Neural cell (in vitro differentiated cells): ENCODE results near the gene RPS24. TPM values are rescaled to one million over a fixed set of nuclear protein-coding genes. Genes with fewer than 3 reads are reported as not detected.

Source experiments
- H2AFZ ChIP-seq: fragments of 200-600, 300-800 bp; sonication (generic), shearing (Covaris generic); 2 replicates; pipeline ENCODE4 v1.6.0; 2014; ENCODE audit warnings: low read depth, mild to moderate bottlenecking, antibody characterized with exemption, low read length, moderate library complexity
- H3F3A ChIP-seq: fragments of 200-600 bp; shearing (Covaris generic); 2 replicates; pipeline ENCODE4 v1.6.1; 2016; ENCODE audit warnings: mild to moderate bottlenecking, moderate library complexity, mixed read lengths, antibody characterized with exemption, low read length; ENCODE audit not compliant: insufficient read depth, poor library complexity, severe bottlenecking
- H3K27ac ChIP-seq: fragments of 200-600, 300-800 bp; sonication (generic), shearing (Covaris generic); 2 replicates; pipeline ENCODE4 v1.5.1; 2014; ENCODE audit warnings: mild to moderate bottlenecking, low read length, moderate library complexity
- H3K27me3 ChIP-seq: fragments of 300-800, 200-600 bp; sonication (generic), shearing (Covaris generic); 2 replicates; pipeline ENCODE4 v1.6.0; 2014; ENCODE audit warnings: mild to moderate bottlenecking, low read depth, low read length, moderate library complexity; ENCODE audit not compliant: insufficient read depth
- H3K36me3 ChIP-seq: fragments of 300-800, 200-600 bp; sonication (generic), shearing (Covaris generic); 2 replicates; pipeline ENCODE4 v1.5.1; 2014; ENCODE audit warnings: mild to moderate bottlenecking, antibody characterized with exemption, low read length, moderate library complexity; ENCODE audit not compliant: insufficient read depth
- H3K4me2 ChIP-seq: fragments of 300-800, 200-600 bp; sonication (generic), shearing (Covaris generic); 2 replicates; pipeline ENCODE4 v1.6.0; 2014; ENCODE audit warnings: mild to moderate bottlenecking, low read length
- H3K4me3 ChIP-seq: fragments of 300-800, 200-600 bp; sonication (generic), shearing (Covaris generic); 2 replicates; pipeline ENCODE4 v1.5.1; 2014; ENCODE audit warnings: mild to moderate bottlenecking, low read length, moderate library complexity
- H3K79me2 ChIP-seq: fragments of 200-600 bp; shearing (Covaris generic); replicated peaks from 2 replicates; pipeline ENCODE4 v1.6.0; 2014; ENCODE audit warnings: mild to moderate bottlenecking, low read length, moderate library complexity; ENCODE audit not compliant: insufficient read depth
- H3K9ac ChIP-seq: fragments of 300-800, 200-600 bp; sonication (generic), shearing (Covaris generic); 2 replicates; pipeline ENCODE4 v1.6.1; 2016; ENCODE audit warnings: mild to moderate bottlenecking, low read length, mixed read lengths
- H3K9me2 ChIP-seq: fragments of 200-600 bp; shearing (Covaris generic); 2 replicates; pipeline ENCODE4 v1.6.1; 2016; ENCODE audit warnings: mild to moderate bottlenecking, low read length, mixed read lengths; ENCODE audit not compliant: insufficient read depth
- H3K9me3 ChIP-seq: fragments of 200-600, 300-800 bp; sonication (generic), shearing (Covaris generic); 2 replicates; pipeline ENCODE4 v1.6.1; 2016; ENCODE audit warnings: mild to moderate bottlenecking, mixed run types, low read length, moderate library complexity, mixed read lengths
- H4K20me1 ChIP-seq: fragments of 200-600 bp; shearing (Covaris generic); 2 replicates; pipeline ENCODE4 v1.6.1; 2016; ENCODE audit warnings: mild to moderate bottlenecking, mixed run types; ENCODE audit not compliant: insufficient read depth
- EP300 ChIP-seq: fragments of 450-650 bp; conservative IDR thresholded peaks from 2 replicates; pipeline ENCODE4 v1.6.1; 2014; ENCODE audit warnings: antibody characterized with exemption, mild to moderate bottlenecking, moderate library complexity; ENCODE audit not compliant: poor library complexity, severe bottlenecking
- EZH2 ChIP-seq: fragments of 200-600, 300-800 bp; shearing (Covaris generic), sonication (generic); IDR thresholded peaks from 2 replicates; pipeline ENCODE4 v1.6.1; 2014; ENCODE audit warnings: antibody characterized with exemption, low read length, borderline replicate concordance, mild to moderate bottlenecking; ENCODE audit not compliant: insufficient read depth, poor library complexity, severe bottlenecking
- MXI1 ChIP-seq: fragments of 450-650 bp; conservative IDR thresholded peaks from 2 replicates; pipeline ENCODE4 v1.6.1; 2014; ENCODE audit warnings: antibody characterized with exemption, mild to moderate bottlenecking; ENCODE audit not compliant: poor library complexity, severe bottlenecking
- POLR2AphosphoS5 ChIP-seq: IDR thresholded peaks from 2 replicates; pipeline ENCODE4 v1.6.1; 2012
- RAD21 ChIP-seq: fragments of 450-650 bp; conservative IDR thresholded peaks from 2 replicates; pipeline ENCODE4 v1.6.1; 2014; ENCODE audit warnings: antibody characterized with exemption, mild to moderate bottlenecking, moderate library complexity
- SMC3 ChIP-seq: fragments of 450-650 bp; conservative IDR thresholded peaks from 2 replicates; pipeline ENCODE4 v1.6.1; 2014; ENCODE audit warnings: antibody characterized with exemption, mild to moderate bottlenecking, moderate library complexity; ENCODE audit not compliant: poor library complexity
- TAF1 ChIP-seq: IDR thresholded peaks from 2 replicates; pipeline ENCODE4 v1.6.1; 2012; ENCODE audit warnings: low read depth
- polyA plus RNA-seq: library from polyadenylated mRNA; depleted of rRNA; stranded (reverse); fragments of >200 nt; gene quantifications from 2 replicates; pipeline ENCODE4 v1.2.3, GENCODE V29; 2014
- TF ChIP-seq, protein P1 (sequence below): fragments of 450-650 bp; IDR thresholded peaks from 2 replicates; pipeline ENCODE4 v1.5.1; 2014; ENCODE audit warnings: antibody characterized with exemption, mild to moderate bottlenecking, moderate library complexity; ENCODE audit not compliant: poor library complexity, severe bottlenecking
- TF ChIP-seq, protein P2 (sequence below): IDR thresholded peaks from 2 replicates; pipeline ENCODE4 v1.6.1; 2012; ENCODE audit warnings: borderline replicate concordance

RPS24 gene
- polyA plus RNA-seq, 1 donor from 2014 or later: 2,734 TPM

DNA sequence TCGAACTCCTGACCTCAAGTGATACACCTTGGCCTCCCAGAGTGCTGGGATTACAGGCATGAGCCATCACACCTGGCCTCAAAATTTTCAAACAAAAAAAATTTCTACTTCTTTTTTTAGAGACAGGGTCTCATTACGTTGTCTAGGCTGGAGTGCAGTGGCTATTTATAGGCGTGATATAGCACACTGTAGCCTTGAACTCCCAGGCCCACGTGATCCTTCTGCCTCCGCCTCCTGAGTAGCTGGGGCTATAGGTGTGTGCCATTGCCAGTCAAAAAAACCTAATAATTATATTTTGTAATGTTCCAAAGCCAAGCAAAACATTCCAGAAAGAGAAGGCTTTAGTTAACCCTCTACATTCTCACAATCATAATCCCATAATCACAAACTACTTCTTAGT, 18.1 kb upstream of the RPS24 start:
- H3K27ac ChIP-seq: no peak overlapping the region
- no peak overlapping the region for H3K9ac ChIP-seq
- no peaks in the 10 kb centered on the region for H3K9me3 ChIP-seq
- no peaks in the 10 kb centered on the region for H4K20me1 ChIP-seq
- H3K4me2 ChIP-seq: no peak overlapping the region
- no peak overlapping the region for H2AFZ ChIP-seq
- H3K9me2 ChIP-seq: no peaks in the 10 kb centered on the region
- H3K27me3 ChIP-seq: no peaks in the 10 kb centered on the region
- no peaks in the 10 kb centered on the region for H3F3A ChIP-seq
- TF ChIP-seq TAF1: no peak
- TF ChIP-seq SMC3: no peak
- TF ChIP-seq EP300: no peak
- TF ChIP-seq, protein P1, sequence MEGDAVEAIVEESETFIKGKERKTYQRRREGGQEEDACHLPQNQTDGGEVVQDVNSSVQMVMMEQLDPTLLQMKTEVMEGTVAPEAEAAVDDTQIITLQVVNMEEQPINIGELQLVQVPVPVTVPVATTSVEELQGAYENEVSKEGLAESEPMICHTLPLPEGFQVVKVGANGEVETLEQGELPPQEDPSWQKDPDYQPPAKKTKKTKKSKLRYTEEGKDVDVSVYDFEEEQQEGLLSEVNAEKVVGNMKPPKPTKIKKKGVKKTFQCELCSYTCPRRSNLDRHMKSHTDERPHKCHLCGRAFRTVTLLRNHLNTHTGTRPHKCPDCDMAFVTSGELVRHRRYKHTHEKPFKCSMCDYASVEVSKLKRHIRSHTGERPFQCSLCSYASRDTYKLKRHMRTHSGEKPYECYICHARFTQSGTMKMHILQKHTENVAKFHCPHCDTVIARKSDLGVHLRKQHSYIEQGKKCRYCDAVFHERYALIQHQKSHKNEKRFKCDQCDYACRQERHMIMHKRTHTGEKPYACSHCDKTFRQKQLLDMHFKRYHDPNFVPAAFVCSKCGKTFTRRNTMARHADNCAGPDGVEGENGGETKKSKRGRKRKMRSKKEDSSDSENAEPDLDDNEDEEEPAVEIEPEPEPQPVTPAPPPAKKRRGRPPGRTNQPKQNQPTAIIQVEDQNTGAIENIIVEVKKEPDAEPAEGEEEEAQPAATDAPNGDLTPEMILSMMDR: no peak
- TF ChIP-seq, protein P2, sequence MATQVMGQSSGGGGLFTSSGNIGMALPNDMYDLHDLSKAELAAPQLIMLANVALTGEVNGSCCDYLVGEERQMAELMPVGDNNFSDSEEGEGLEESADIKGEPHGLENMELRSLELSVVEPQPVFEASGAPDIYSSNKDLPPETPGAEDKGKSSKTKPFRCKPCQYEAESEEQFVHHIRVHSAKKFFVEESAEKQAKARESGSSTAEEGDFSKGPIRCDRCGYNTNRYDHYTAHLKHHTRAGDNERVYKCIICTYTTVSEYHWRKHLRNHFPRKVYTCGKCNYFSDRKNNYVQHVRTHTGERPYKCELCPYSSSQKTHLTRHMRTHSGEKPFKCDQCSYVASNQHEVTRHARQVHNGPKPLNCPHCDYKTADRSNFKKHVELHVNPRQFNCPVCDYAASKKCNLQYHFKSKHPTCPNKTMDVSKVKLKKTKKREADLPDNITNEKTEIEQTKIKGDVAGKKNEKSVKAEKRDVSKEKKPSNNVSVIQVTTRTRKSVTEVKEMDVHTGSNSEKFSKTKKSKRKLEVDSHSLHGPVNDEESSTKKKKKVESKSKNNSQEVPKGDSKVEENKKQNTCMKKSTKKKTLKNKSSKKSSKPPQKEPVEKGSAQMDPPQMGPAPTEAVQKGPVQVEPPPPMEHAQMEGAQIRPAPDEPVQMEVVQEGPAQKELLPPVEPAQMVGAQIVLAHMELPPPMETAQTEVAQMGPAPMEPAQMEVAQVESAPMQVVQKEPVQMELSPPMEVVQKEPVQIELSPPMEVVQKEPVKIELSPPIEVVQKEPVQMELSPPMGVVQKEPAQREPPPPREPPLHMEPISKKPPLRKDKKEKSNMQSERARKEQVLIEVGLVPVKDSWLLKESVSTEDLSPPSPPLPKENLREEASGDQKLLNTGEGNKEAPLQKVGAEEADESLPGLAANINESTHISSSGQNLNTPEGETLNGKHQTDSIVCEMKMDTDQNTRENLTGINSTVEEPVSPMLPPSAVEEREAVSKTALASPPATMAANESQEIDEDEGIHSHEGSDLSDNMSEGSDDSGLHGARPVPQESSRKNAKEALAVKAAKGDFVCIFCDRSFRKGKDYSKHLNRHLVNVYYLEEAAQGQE: no peak
- no peak for TF ChIP-seq EZH2
- no peak for TF ChIP-seq MXI1
- TF ChIP-seq RAD21: no peak
- no peak for TF ChIP-seq POLR2AphosphoS5
- H3K36me3 ChIP-seq: peaks cover 15% of the 10 kb centered on the region
- no peak overlapping the region for H3K4me3 ChIP-seq
- no peaks in the 10 kb centered on the region for H3K79me2 ChIP-seq

DNA sequence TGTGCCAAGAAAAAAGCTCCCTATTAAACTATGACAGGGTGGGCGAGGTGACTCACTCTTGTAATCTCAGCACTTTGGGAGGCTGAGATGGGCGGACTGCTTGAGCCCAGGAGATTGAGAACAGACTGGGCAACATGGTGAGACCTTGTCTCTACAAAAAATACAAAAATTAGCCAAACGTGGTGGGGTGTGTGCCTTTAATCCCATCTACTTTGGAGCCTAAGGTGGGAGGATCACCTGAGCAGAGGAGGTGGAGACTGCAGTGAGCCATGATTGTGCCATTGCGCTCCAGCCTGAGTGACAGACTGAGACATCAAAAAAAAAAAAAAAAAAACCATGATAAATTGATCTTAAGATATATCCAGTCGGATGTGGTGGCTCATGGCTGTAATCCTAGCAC, 15.8 kb upstream of the RPS24 start:
- H3K9me2 ChIP-seq: no peaks in the 10 kb centered on the region
- no peak overlapping the region for H3K9ac ChIP-seq
- no peaks in the 10 kb centered on the region for H3K27me3 ChIP-seq
- H3K4me3 ChIP-seq: no peak overlapping the region
- no peaks in the 10 kb centered on the region for H3K9me3 ChIP-seq
- H3K79me2 ChIP-seq: no peaks in the 10 kb centered on the region
- H3F3A ChIP-seq: no peaks in the 10 kb centered on the region
- no peaks in the 10 kb centered on the region for H4K20me1 ChIP-seq
- H3K36me3 ChIP-seq: peaks cover 7% of the 10 kb centered on the region
- H3K4me2 ChIP-seq: no peak overlapping the region
- no peak for TF ChIP-seq MXI1
- H3K27ac ChIP-seq: no peak overlapping the region
- H2AFZ ChIP-seq: no peak overlapping the region

DNA sequence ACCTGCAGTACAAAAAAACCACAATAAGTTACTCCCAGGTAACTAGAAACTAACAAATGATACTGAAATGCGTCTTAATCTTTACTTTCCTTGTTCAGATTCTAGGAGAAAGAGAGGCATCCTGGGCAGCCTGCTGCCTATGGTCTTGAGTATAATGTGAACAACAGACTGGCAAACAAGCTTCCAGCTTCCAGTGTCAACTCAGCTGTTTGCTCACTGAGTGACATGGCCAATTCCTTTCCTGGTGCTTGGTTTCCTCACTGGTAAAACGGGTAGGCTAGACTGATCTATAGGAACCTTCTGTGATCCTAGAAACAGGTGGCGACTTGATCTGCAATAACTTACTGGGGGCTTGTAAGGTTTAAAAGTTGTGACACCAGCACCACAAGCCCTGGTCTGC, 14.4 kb upstream of the RPS24 start:
- Histone ChIP-seq H4K20me1 (no peaks in the 10 kb centered on the region), H2AFZ (no peak overlapping the region), H3K4me2 (no peak overlapping the region), H3K9me3 (no peaks in the 10 kb centered on the region), H3K9ac (no peak overlapping the region), H3F3A (no peaks in the 10 kb centered on the region), H3K9me2 (no peaks in the 10 kb centered on the region), H3K79me2 (no peaks in the 10 kb centered on the region), H3K36me3 (peaks cover 7% of the 10 kb centered on the region), H3K4me3 (no peak overlapping the region), H3K27ac (no peak overlapping the region), H3K27me3 (no peaks in the 10 kb centered on the region)
- TF ChIP-seq EZH2: no peak
- TF ChIP-seq EP300: no peak
- TF ChIP-seq, protein P2: no peak
- TF ChIP-seq SMC3: no peak
- TF ChIP-seq TAF1: no peak
- TF ChIP-seq RAD21: no peak
- no peak for TF ChIP-seq MXI1
- TF ChIP-seq, protein P1: no peak
- TF ChIP-seq POLR2AphosphoS5: no peak
